SH-SY5Y (cell line): ENCODE data around the gene FADS1.

Source experiments
- GATA2 ChIP-seq: IDR thresholded peaks from 2 replicates; pipeline ENCODE4 v1.6.1; 2011; ENCODE audit warnings: mild to moderate bottlenecking, low read depth, low read length
- GATA3 ChIP-seq: IDR thresholded peaks from 2 replicates; pipeline ENCODE4 v1.6.1; 2011; ENCODE audit warnings: low read depth, mild to moderate bottlenecking, low read length, moderate library complexity

The FADS1 gene

GRCh38 chr11:61784506-61784805 is 32.3 kb downstream of the FADS1 start:
- TF ChIP-seq GATA3, result no peak
- TF ChIP-seq GATA2, result no peak

DNA sequence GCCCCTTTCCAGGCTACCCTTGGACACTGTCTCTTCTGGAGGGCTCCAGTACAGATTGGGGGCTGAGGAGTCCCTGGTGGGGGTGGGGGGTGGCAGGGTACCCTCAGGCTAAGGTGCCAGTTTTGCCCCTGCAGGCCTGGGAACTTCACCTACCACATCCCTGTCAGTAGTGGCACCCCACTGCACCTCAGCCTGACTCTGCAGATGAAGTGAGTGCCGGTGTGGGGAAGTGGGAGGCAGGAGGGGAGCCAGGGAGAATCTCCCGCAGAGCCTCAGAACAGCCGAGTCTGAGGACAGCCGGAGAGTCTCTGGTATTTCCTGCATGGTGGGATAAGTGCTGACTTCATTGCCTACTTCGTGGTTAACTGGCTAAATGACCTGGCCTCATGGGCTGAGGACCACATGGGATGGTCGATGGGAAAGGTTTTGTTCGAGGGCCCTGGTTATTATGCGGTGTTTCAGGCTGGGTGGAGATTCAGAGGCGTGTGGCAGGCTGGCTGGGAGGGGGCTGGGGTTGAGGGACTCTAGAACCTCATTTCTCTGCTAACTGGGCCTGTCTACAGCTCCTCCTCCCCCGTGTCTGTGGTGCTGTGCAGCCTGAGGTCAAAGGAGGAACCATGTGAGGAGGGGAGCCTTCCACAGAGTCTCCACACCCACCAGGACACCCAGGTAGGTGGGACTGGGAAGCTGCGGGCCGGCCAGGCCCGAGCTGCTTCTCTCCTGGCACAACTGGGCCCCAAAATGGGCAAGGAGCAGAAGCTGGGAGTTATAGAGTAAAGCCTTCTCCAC is 32.9 kb downstream of the FADS1 start:
- TF ChIP-seq GATA3 (no peak), GATA2 (no peak)

DNA sequence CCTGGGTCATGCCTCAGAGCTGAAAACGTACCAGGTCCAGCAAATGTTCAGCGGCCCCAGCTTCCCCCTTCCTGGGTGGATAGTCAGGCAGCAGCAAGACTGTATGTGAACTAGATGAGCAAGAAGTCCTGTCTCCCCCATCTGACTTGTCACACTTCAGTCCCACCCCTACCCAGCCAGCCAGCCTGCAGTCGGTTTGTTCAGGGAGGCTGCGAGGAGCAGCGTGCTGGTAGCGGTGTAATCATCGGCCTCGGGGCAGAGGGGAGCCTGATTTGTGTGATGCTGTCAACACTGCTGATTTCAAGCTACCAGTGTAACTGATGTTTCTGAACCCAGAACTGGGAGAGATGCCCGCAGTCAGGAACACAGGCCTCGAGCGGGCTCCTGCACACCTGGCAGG is 34.0 kb downstream of the FADS1 start:
- TF ChIP-seq GATA3, result no peak
- no peak for TF ChIP-seq GATA2

DNA sequence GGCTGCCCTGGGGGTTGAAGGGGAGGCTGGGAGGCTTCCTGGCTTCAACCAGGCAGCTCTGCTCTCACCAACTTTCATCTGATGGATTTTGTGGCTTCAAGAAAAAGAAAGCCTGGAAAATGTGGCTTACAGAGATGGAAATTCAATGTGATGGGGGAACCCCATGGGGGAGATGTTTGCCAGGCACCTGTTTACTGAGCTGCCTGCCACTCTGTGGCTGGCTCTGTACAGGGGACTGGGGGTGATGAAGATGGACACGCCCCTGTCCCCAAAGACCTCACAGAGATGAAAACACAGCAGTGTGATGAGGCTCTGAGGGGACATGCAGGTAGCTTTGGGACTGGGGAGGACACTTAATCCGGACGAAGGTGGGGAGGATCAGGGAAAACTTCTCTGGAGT is 34.5 kb downstream of the FADS1 start:
- TF ChIP-seq GATA3 (no peak), GATA2 (no peak)

- TF ChIP-seq GATA3, result no peak
- TF ChIP-seq GATA2, result no peak
Observed at GRCh38 chr11:61781585-61781984, 35.2 kb downstream of the FADS1 start.

DNA sequence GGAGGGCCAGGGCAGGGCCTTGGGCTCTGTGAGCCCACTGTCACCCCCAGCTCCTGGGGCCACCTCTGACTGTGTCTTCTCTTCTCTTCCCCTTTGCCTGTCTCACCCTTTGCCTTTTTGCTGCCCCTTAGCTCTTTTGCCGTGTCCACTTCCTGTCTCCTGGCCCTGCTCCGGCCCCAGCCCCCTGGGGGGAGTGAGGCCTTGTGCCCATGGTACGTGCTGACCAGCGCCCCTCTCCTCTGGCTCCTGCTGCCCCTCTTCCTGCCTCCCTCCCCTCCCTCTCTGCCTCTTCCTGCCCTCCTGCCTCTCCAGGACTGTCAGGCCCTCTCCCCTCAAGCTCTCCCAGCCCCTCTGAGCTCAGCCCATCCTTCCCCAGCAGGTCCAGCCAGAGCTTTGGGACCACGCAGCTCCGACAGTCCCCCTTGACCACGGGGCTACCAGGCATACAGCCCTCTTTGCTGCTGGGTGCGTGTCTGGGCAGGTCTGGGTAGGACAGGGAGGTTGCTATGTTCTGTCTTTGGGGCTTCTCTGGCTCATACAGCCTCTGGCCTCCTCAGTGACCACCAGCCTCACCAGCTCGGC is 36.1 kb downstream of the FADS1 start:
- no peak for TF ChIP-seq GATA2
- no peak for TF ChIP-seq GATA3

GRCh38 chr11:61779666-61780525 is 36.9 kb downstream of the FADS1 start:
- TF ChIP-seq GATA3, result no peak
- no peak for TF ChIP-seq GATA2

GRCh38 chr11:61778920-61779650 is 37.7 kb downstream of the FADS1 start:
- no peak for TF ChIP-seq GATA2
- TF ChIP-seq GATA3, result no peak

DNA sequence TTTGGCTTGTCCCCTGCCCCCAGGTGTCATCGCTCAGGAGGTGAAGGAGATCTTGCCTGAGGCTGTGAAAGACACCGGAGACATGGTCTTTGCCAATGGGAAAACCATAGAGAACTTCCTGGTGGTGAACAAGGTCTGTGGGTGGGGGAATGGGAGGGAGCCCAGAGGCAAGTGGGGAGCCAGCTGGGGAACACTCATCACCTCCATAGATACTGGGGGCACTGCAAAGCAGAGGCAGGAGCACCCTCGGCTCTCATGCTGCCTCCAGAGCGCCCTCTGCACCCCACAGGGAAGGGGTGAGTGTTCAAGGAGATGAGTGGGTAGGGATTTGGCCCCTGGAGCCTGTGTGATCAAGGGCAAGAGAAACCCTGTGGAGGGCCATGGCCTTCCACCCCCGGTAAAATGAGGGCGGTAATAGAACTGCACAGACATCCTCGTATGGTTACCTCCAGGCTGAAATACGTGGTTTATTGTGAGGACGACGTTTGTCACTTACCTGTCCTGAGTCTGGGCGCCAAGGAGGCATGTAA is 38.4 kb downstream of the FADS1 start:
- TF ChIP-seq GATA3 (no peak), GATA2 (no peak)

DNA sequence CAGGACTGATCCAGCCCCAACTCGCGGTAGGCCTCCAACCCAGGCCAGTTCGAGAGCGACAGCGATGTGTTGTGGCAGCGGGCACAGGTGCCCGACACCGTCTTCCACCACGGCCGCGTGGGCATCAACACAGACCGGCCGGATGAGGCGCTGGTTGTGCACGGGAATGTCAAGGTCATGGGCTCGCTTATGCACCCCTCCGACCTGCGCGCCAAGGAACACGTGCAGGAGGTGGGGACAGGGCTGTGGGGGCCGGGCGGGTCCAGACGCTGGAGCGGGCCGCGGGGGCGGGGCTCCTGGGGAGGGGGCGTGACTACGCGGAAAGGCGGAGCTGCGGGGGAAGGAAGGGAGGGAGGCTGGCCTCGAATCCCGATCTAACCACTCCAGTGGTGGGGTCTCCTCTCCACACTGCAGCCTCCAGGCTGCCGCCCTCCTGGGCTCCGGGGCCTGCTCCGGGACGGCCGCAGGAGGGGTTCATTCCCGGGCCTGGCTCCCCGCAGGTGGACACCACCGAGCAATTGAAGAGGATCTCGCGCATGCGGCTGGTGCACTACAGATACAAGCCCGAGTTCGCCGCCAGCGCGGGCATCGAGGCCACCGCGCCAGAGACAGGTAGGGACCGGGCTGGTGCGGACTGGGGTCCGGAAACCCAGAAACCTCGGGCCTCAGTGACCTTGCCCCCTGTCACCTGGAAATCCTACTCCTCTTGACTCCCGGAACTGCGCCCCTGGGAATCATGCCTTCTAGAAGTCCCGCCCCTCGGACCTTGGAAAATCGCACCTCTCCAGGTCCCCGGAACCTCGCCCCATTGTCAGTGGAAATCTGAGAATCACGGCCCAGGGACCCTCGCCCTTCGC is 39.3 kb downstream of the FADS1 start:
- no peak for TF ChIP-seq GATA2
- no peak for TF ChIP-seq GATA3

DNA sequence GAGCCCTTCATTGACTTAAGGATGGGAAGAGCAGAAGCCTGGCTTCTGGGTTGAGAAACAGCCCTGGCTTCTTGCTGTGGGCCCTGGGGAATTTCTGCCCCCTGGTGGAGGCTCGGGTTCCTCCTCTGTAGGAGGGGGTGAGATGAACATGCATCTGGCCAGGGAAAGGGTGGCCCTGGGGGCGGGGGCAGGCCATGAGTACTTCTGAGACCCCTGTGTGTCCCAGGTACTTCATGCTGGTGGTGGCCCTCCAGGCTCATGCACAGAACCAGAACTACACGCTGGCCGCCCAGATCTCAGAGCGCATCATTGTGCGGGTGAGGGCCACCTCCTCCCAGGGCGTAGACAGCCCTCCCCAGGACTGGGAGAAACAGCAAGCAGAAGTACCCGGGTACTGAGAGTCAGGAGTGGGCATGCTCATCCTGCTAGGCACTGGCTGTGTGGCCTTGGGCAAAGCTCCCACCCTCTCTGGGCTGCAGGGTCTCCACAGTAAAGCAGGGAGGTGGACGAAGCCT is 40.2 kb downstream of the FADS1 start:
- TF ChIP-seq GATA2 (no peak), GATA3 (no peak)

DNA sequence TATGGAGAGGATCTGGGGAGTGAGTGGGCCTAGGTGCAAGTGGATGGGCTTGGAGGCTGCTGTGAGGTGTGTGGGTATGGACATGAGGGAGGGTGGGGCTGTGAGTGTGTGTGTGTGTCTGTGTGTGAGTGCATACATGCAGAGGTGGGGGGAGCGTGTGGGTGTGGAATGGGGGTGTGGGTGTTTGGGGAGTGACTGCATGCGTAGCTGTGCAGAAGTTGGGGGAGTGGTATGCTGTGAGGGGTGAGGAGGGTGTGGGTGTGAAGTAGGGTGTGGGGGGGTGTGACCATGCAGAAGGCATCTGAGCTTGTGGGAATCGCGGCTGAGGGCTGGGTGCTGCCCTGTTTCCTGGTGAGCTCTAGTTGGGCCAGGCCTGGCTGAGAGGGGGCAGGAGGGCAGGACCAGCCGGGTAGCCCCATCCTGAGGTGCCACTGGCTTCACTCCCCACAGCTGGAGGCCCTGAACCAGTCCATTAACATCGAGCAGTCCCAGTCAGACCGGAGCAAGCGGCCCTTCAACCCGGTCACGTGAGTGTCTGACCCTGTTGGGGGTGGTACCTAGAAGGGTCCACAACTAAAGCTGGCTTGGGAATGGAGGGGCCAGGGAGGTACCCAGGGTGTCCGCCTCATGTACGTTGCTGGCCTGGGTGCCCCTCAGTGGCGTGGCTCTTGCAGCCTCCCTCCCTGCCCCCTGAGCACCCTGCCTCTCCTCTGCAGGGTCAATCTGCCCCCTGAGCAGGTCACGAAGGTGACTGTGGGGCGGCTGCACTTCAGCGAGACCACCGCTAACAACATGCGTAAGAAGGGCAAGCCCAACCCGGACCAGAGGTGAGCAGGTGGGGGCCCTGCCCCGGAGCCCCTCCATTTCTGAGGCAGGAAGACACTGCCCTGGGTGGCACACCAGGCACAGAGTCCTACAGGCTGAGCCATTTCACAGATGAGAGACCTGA is 40.9 kb downstream of the FADS1 start:
- TF ChIP-seq GATA2 (no peak), GATA3 (no peak)
